Thyroid gland (tissue), 4 donors: ENCODE results near the gene ATP6V0C.
"Not testable (repeated sequence)": the region's sequence is repeated elsewhere in the genome, so short reads cannot be mapped to it uniquely, and the experiment has no call there.

Source experiments
- POLR2A ChIP-seq, 2 donors: fragments of 450-650 bp; IDR thresholded peaks; one replicate each; pipeline ENCODE4 v1.6.1; 2017; ENCODE audit warnings: antibody characterized with exemption in 2 of 2, mild to moderate bottlenecking in 2 of 2, moderate library complexity in 1 of 2
- TF ChIP-seq, protein P1 (sequence below), 6 experiments: fragments of 200-600 bp in 3 of 6; fragments of 450-650 bp in 3 of 6; sonication (generic) in 3 of 6; IDR thresholded peaks; one replicate each; pipeline ENCODE4 v1.5.1; 2016 to 2019; ENCODE audit warnings: antibody characterized with exemption in 6 of 6, mild to moderate bottlenecking in 2 of 6, inconsistent platforms in 1 of 6, moderate library complexity in 1 of 6

DNA sequence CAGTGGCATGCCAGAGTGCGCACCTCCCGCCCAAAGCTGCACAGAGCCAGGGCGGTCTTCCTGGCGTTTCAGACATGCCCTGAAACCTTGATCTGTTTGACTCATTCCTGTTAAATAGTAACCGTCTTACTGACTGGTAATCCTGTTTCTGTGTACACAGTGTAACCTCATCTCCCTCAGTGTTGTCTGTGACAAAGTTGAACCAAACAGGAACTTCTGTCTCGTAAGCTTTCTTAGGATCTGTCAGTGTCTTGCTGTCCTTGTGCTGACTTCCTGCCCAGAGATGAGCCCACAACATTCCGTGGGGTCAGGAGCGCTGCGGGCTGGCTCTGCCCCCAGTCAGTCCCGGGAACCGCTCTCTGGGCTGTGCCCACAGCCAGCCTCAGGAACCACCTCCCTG lies 54.8 kb downstream of the ATP6V0C start:
- TF ChIP-seq, protein P1, sequence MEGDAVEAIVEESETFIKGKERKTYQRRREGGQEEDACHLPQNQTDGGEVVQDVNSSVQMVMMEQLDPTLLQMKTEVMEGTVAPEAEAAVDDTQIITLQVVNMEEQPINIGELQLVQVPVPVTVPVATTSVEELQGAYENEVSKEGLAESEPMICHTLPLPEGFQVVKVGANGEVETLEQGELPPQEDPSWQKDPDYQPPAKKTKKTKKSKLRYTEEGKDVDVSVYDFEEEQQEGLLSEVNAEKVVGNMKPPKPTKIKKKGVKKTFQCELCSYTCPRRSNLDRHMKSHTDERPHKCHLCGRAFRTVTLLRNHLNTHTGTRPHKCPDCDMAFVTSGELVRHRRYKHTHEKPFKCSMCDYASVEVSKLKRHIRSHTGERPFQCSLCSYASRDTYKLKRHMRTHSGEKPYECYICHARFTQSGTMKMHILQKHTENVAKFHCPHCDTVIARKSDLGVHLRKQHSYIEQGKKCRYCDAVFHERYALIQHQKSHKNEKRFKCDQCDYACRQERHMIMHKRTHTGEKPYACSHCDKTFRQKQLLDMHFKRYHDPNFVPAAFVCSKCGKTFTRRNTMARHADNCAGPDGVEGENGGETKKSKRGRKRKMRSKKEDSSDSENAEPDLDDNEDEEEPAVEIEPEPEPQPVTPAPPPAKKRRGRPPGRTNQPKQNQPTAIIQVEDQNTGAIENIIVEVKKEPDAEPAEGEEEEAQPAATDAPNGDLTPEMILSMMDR (IDR thresholded peaks at IDR 0.05), result not testable (repeated sequence)
- not testable (repeated sequence) for TF ChIP-seq POLR2A (IDR thresholded peaks at IDR 0.05)
